ENCODE results near the gene DHCR24.

The DHCR24 gene

GRCh38 chr1:54879872-54880271 lies 7.1 kb downstream of the DHCR24 start:
- no peak overlapping the region for H3K9ac ChIP-seq (ENCODE audit: low read depth, low read length, poor library complexity, severe bottlenecking)
- H4K20me1 ChIP-seq (ENCODE audit: insufficient read depth, low read length, poor library complexity, severe bottlenecking) = peaks cover 87% of the 10 kb centered on the region
- peaks cover 40% of the 10 kb centered on the region for H3K4me1 ChIP-seq (ENCODE audit: insufficient read depth, low read length, poor library complexity, severe bottlenecking)
- peaks cover 74% of the 10 kb centered on the region; the same call in 1 of the 2 replicates for H3K36me3 ChIP-seq (ENCODE audit: insufficient read depth, low read length)
- peak overlapping the region; percentile 62 for H3K4me2 ChIP-seq (ENCODE audit: low read depth, low read length, poor library complexity, severe bottlenecking)
- H3K27me3 ChIP-seq (ENCODE audit: insufficient read depth, low read length, poor library complexity, severe bottlenecking) = no peaks in the 10 kb centered on the region
- peak overlapping the region; percentile 52 for H3K4me3 ChIP-seq (ENCODE audit: low read length, poor library complexity, severe bottlenecking)
- no peaks in the 10 kb centered on the region for H3K9me2 ChIP-seq (replicated peaks; ENCODE audit: low read depth, low read length)
- peaks cover 93% of the 10 kb centered on the region for H3K79me2 ChIP-seq (ENCODE audit: insufficient read depth, low read length)
- no peaks in the 10 kb centered on the region for H3F3A ChIP-seq (ENCODE audit: low read depth)
- no peak overlapping the region for H2AFZ ChIP-seq (ENCODE audit: low read length)
- H3K9me3 ChIP-seq (ENCODE audit: insufficient read depth, low read depth, low read length) = peaks cover 4% of the 10 kb centered on the region; the same call in 1 of the 2 replicates
- no peak for TF ChIP-seq CTCF (conservative IDR thresholded peaks at IDR 0.05; ENCODE audit: low read length)
- no peak for TF ChIP-seq EZH2phosphoT487 (IDR thresholded peaks at IDR 0.05; ENCODE audit: borderline replicate concordance)

GRCh38 chr1:54876814-54877213 lies 10.2 kb downstream of the DHCR24 start:
- Histone ChIP-seq H3K79me2 (ENCODE audit: insufficient read depth, low read length) (peaks cover 62% of the 10 kb centered on the region), H3F3A (ENCODE audit: low read depth) (no peaks in the 10 kb centered on the region), H3K4me3 (ENCODE audit: low read length, poor library complexity, severe bottlenecking) (no peak overlapping the region), H3K9me3 (ENCODE audit: insufficient read depth, low read depth, low read length) (peaks cover 4% of the 10 kb centered on the region; the same call in 1 of the 2 replicates), H3K9ac (ENCODE audit: low read depth, low read length, poor library complexity, severe bottlenecking) (no peak overlapping the region), H3K4me1 (ENCODE audit: insufficient read depth, low read length, poor library complexity, severe bottlenecking) (peaks cover 11% of the 10 kb centered on the region), H4K20me1 (ENCODE audit: insufficient read depth, low read length, poor library complexity, severe bottlenecking) (peaks cover 59% of the 10 kb centered on the region), H3K36me3 (ENCODE audit: insufficient read depth, low read length) (peaks cover 89% of the 10 kb centered on the region), H3K27me3 (ENCODE audit: insufficient read depth, low read length, poor library complexity, severe bottlenecking) (no peaks in the 10 kb centered on the region), H3K9me2 (replicated peaks; ENCODE audit: low read depth, low read length) (no peaks in the 10 kb centered on the region), H3K4me2 (ENCODE audit: low read depth, low read length, poor library complexity, severe bottlenecking) (peak overlapping the region; percentile 24), H2AFZ (ENCODE audit: low read length) (no peak overlapping the region)
- TF ChIP-seq EZH2phosphoT487 (IDR thresholded peaks at IDR 0.05; ENCODE audit: borderline replicate concordance) (no peak), CTCF (conservative IDR thresholded peaks at IDR 0.05; ENCODE audit: low read length) (no peak)

- Histone ChIP-seq H4K20me1 (ENCODE audit: insufficient read depth, low read length, poor library complexity, severe bottlenecking) (peaks cover 44% of the 10 kb centered on the region), H3K4me1 (ENCODE audit: insufficient read depth, low read length, poor library complexity, severe bottlenecking) (peaks cover 8% of the 10 kb centered on the region), H3K79me2 (ENCODE audit: insufficient read depth, low read length) (peaks cover 51% of the 10 kb centered on the region)
These were observed 12.0 kb downstream of the DHCR24 start for GRCh38 chr1:54875000-54875399.

More at GRCh38 chr1:54875000-54875399, 12.0 kb downstream of the DHCR24 start:
- Histone ChIP-seq H3K36me3 (ENCODE audit: insufficient read depth, low read length) (peaks cover 89% of the 10 kb centered on the region), H3F3A (ENCODE audit: low read depth) (no peaks in the 10 kb centered on the region), H3K9ac (ENCODE audit: low read depth, low read length, poor library complexity, severe bottlenecking) (no peak overlapping the region), H3K4me2 (ENCODE audit: low read depth, low read length, poor library complexity, severe bottlenecking) (no peak overlapping the region), H3K9me3 (ENCODE audit: insufficient read depth, low read depth, low read length) (no peaks in the 10 kb centered on the region), H3K9me2 (replicated peaks; ENCODE audit: low read depth, low read length) (no peaks in the 10 kb centered on the region), H3K4me3 (ENCODE audit: low read length, poor library complexity, severe bottlenecking) (no peak overlapping the region), H2AFZ (ENCODE audit: low read length) (no peak overlapping the region), H3K27me3 (ENCODE audit: insufficient read depth, low read length, poor library complexity, severe bottlenecking) (no peaks in the 10 kb centered on the region)
- TF ChIP-seq CTCF (conservative IDR thresholded peaks at IDR 0.05; ENCODE audit: low read length) (no peak), EZH2phosphoT487 (IDR thresholded peaks at IDR 0.05; ENCODE audit: borderline replicate concordance) (no peak)

All from Loucy (cell line).